AG08396 (cell line): ENCODE measurements around the gene DBI.
A peak's percentile ranks its signal among the peaks of the same experiment; 100 is the strongest.

ENCODE experiments used
- DNase-seq: peaks from one replicate; pipeline ENCODE4 v3.0.0; 2012; ENCODE audit warnings: low spot score, mixed read lengths

The DBI gene

DNA sequence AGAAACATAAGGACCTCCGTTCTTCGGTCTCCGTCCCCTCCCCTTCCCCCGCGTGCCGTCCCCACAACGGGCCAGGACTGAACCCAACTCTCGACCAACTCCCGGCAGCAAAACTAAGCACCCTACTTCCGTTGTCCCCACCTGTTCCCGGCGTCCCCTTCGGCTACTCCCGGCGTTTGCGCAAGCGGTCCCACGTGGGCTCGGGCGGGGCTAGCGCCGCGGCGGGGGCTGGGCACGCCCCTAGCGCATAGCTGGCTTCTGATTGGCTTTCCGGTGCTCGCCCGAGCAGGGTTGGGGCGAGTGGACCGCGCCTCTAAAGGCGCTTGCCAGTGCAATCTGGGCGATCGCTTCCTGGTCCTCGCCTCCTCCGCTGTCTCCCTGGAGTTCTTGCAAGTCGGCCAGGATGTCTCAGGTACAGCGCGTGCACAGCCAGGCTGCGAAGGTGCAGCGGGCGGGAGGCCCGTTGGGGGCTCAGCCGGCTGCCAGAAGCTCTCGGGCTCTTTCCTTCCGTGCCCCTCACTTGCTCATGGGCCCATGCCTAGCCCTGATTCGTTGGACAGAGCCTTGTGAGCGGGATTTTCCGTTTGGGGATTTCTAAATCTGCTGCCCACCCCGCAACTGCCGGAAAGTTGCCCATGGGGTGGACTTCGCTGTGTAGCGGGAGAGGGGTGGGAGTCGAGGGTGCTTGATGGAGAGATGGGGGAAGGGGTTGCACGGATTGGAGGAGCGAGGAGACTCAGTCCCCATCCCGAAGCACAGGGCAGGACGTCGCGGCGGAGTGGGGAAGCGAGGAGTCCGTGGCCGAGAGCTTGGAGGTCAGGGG, at the start of gene DBI, which contains the start of gene C2orf76:
Gene DBI, plus strand, starts transcription at position 329 of the 823 bp plus-strand sequence. Its CDS starts 75 bp downstream, at position 404.
Gene C2orf76, minus strand, starts transcription at position 186 of the 823 bp plus-strand sequence. CDS start 26,875 bp downstream, outside the sequence.
- DNase-seq = peak; percentile 98

GRCh38 chr2:119317554-119317953, 49.2 kb upstream of the DBI start:
- no peak for DNase-seq

GRCh38 chr2:119319593-119319992, 47.2 kb upstream of the DBI start:
- DNase-seq = no peak

GRCh38 chr2:119323459-119323858, 43.3 kb upstream of the DBI start:
- no peak for DNase-seq

DNA sequence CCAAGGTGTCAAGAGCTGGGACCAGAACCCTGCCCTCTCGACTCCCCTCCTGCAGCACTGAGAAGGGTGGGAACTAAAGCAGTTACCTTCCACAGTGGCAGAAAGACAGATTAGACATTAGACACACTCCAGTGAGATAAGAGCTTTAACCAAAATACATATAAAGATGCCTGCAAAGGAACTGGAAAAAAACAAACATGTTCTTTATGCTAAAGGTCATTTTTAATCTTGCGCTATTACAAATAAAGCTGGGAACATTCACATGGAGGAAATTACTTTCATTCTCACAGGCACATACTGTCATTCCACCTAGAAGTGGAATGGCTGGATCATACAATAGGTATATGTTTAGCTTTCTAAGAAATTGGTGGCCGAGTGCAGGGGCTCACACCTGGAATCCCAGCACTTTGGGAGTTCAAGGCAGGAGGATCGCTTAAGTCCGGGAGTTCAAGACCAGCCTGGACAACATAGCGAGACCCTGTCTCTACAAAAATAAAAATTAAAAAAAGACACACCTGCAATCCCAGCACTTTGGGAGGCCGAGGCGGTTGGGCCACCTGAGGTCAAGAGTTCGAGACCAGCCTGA, 42.0 kb upstream of the DBI start:
- no peak for DNase-seq

GRCh38 chr2:119326938-119327337, 39.8 kb upstream of the DBI start:
- no peak for DNase-seq

- DNase-seq = no peak
Observed at GRCh38 chr2:119327431-119327830, 39.3 kb upstream of the DBI start.

GRCh38 chr2:119332953-119333352, 33.8 kb upstream of the DBI start:
- no peak for DNase-seq

DNA sequence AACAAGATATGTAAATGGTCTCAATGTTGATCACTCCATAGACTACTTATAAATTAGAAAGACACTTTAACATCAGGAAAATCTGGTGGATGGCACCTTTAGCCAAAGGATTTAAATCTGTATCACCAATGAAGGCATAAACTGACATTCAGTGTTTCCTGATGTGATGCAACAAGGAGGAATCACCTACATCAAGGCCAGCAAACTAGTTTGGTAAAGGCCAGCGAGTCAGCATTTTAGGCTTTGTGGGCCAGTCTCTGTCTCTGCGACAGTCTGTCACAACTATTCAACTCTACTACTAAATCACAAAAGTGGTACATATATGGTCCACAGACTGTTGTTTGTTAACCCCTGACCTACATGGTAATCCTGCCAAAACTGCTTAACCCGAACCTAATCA, 33.4 kb upstream of the DBI start:
- no peak for DNase-seq

GRCh38 chr2:119333833-119334232, 32.9 kb upstream of the DBI start:
- no peak for DNase-seq

DNA sequence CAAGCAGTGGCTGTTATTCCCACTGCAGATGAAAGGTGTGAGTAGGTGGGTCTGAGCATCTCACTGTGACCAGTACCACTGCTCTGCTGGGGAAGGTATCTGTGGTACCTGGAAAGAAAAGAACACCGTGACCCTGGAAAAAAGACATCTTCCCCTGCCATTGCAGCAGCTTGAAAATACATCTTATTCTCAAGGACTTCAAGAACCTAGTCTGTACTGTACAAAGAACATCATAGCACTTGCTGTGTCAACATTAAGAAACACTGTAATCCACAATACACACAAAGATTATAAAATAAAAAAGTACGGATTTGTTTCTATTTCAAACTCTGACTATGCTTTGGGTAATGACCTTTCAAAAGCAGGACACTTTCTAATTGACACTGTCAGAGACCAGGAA, 29.0 kb upstream of the DBI start:
- DNase-seq = no peak

DNA sequence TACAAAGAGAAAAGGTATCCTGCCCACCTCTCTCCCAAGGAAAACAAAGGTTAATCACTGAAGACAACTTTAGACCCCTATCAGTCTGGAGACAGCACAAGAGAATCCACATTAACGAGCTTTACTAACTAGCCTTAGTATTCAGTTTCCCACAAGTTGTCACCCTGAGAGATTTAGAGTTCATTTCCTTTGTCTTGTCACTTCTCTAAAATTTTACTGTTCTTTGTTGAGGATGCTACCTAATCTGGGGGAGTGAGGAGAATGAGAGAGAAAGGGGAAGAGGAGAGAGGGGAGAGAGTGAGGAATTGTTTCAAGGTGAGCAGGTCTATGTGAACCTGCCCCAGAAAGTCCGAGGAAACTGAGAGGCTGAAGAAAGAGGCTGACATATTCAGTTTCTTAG, 28.5 kb upstream of the DBI start:
- DNase-seq = no peak

GRCh38 chr2:119338826-119339561, 27.8 kb upstream of the DBI start:
- no peak for DNase-seq

DNA sequence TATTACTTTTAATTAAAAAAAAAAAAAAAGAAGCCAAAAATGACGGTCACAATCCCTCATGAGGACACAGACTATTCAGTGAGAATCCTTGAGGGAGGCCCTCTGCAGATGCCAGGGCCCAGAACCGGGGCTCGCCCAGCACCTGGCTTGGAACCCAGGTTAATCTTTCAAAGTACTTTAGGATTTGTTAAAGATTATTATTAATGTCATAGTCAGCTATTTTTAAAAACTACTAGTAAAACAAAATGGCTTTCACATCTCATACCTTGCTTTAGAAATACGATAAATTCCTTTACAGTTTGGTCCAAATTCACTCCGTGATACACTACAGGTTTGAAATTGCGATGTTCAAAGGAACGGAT, 27.2 kb upstream of the DBI start:
- no peak for DNase-seq

DNA sequence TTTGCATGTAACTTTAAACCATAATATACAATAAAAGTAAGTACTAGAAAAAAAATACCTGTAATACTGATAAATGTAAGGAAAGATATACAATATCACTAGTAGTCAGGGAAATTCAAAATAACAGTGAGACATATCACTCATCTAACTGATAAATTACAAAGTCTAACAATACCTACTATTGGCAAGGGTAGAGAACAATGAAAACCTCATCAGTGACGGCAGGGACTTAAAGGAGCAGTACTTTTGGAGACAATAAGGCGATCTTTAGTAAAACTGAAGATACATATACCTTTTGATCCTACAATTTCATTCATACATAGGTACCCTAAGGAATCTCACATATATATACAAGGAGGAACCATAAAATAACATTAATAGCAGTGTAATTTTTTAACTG, 25.1 kb upstream of the DBI start:
- DNase-seq = no peak

GRCh38 chr2:119349289-119349688, 17.5 kb upstream of the DBI start:
- no peak for DNase-seq

- DNase-seq = no peak
Observed at GRCh38 chr2:119350311-119350998, 16.3 kb upstream of the DBI start.

- no peak for DNase-seq
Observed at GRCh38 chr2:119352357-119352756, 14.4 kb upstream of the DBI start.

GRCh38 chr2:119354860-119355259, 11.9 kb upstream of the DBI start:
- DNase-seq = no peak

GRCh38 chr2:119359774-119360173, 7.0 kb upstream of the DBI start:
- no peak for DNase-seq

DNA sequence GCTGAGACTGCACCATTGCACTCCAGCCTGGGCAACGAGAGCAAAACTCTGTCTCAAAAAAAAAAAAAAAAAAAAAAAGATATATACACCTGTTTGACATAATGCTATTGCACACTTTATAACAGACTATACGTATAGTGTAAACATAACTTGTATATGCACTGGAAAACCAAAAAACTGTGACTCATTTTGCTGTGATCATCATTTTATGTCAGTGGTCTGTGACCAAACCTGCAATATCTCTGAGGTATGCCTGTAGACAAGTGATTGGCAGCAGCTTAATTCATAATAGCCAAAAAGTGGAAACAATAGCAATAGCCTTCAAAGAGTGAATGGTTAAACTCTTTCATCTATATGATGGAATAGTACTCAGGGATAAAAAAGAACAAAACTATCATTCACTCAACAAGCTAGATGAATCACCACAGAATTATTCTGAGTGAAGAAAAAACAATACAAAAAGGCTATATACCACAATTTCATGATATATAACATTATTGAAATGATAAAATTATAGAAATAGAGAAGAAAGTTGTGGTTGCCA, 6.3 kb upstream of the DBI start:
- DNase-seq = no peak

DNA sequence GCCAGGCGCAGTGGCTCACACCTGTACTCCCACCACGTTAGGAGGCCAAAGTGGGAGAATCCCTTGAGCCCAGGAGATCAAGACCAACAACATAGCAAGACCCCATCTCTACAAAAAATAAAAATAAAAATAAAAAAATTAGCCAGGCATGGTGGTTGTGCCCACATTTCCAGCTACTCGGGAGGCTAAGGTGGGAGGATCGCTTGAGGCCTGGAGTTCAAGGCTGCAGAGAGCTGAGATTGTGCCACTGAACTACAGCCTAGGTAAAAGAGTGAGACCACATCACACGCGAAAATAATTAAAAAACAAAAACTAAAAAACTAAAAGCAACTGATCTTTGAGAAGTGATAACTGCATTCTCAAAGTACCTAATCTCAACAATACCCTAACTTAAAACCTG, 2.0 kb upstream of the DBI start:
- no peak for DNase-seq
